Measurements from ENCODE around the gene TSPAN13.

- TF ChIP-seq EZH2 (IDR thresholded peaks at IDR 0.05; ENCODE audit: low read length), result no peak
- no peak for TF ChIP-seq CTCF (optimal IDR thresholded peaks at IDR 0.05 in 1 of 3, IDR thresholded peaks at IDR 0.05 in 1 of 3, conservative IDR thresholded peaks at IDR 0.05 in 1 of 3; ENCODE audit: extremely low read depth in 1 of 3, insufficient read depth in 2 of 3, low read length in 3 of 3)
Observed at GRCh38 chr7:16785321-16785720, 31.8 kb downstream of the TSPAN13 start.
